Activated CD4-positive, alpha-beta T cell treated with anti-CD3 and anti-CD28 coated beads, Interleukin-2, Interleukin-4, amounts not matched to agents 100 ng/mL and 50 ng/mL, durations not matched to agents 16 hours and 8 hours (primary cell): ENCODE data around the gene MYD88.

Source experiments
- DNase-seq: peaks from one replicate; pipeline ENCODE4 v3.0.0-alpha.2; 2020; ENCODE audit warnings: low spot score

MYD88 gene

DNA sequence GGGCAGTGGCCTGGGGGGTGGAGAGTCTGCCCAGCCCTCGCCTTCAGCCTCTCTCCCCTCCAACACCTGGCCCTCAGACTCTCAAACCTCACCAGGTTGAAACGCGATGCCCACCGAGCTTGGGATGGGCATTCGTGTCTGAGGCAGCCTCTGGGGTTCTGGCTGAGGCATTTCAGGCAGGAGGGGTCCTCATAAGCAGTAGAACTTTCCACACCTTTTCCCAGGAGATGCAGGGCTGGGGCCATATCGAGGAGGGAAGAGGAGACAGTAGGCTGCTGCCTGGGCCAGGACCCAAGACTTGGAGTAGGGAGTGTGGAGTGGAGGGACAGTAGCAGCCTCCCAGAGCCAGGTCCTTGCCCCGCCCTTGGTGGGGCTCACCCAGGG lies 26.1 kb upstream of the MYD88 start:
- no peak for DNase-seq

DNA sequence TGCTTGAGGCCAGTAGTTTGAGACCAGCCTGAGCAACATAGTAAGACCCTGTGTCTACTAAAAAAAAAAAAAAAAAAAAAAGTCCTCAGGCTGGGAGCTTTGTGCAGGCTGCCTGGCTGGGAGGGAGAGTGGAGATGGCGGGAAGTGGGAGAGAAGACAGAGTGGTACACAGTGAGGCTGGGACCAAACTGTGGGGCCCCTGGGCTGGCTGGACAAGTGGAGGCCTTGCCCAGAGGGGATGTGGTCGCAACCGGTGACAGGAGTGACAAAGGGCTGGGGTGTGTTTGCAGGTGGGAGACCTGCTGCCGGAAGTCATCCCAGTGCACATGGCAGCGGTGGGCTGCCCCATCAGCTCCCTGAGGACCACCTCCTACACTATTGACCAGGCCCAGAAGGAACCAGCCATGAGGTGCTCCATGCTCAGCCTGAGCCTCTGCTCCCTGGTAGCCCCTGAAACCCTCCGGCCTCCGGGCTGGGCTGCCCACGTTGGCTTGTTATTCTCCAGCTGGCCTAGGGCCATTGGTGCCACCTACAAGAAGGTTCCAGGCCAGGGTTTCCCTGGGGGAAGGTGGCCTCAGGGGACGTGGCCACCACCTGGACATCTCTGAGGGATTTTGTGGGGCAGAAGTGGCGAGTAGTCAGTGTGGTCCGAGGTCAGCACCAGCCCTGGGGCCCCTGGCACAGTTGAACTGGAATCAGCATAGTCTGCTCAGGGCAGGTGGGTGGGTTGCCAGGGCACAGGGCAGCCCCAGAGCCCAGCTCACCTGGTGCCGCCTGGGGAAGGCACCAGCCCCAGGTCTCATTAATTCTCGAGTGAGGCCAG lies 24.2 kb upstream of the MYD88 start:
- DNase-seq = no peak

GRCh38 chr3:38114875-38115644 lies 23.4 kb upstream of the MYD88 start:
- DNase-seq = no peak

GRCh38 chr3:38115645-38116427 lies 22.6 kb upstream of the MYD88 start:
- DNase-seq = no peak

DNA sequence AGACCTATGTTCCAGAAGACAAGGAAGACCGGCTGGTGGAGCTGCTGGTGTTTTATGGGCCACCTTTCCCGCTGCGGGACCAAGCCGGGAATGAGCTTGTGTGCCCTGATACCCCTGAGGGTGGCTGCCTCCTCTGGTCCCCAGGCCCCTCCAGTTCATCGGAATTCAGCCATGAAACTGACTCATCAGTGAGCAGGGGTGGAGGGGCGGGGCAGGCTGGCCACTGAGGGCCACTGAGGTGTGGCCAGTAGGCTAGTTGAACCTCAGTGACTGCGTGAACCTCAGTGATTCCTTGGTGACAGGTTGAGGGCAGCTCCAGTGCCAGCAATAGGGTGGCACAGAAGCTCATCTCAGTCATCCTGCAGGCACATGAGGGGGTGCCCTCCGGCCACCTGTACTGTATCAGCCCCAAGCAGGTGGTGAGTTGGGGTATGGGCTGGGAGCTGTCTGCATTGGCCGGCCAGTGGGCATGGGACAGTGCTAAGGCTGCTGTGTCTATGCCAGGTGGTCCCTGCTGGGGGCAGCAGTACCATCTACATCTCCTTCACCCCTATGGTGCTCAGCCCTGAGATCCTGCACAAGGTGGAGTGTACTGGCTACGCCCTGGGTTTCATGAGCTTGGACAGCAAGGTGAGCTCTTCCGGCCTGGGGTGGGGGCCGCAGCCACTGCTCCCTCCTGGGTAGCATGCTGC lies 21.8 kb upstream of the MYD88 start:
- DNase-seq = no peak

DNA sequence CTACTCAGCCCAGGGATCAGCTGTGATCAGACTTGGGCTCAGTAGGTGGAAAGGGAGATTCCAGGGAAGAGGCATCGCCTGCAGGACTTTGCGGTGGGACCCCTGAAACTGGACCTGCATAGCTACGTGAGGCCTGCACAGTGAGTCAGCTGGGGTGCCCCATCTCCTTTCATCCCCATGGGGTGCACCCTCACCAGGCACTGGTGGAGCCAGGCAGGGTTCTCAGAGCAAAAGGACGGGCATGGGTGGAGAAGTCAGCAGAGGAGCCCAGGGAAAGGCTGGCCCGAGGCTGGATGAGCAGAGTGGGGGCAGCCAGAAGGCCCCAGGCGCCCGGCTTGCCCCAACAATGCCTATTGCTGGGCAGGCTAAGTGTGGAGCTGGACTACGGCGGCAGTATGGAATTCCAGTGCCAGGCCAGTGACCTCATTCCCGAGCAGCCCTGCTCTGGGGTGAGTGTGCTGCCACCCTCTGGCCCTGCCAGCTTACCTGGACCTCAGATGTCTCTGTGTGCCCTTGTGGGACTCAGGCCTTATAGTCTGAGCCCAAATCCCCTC lies 21.2 kb upstream of the MYD88 start:
- DNase-seq = no peak

DNA sequence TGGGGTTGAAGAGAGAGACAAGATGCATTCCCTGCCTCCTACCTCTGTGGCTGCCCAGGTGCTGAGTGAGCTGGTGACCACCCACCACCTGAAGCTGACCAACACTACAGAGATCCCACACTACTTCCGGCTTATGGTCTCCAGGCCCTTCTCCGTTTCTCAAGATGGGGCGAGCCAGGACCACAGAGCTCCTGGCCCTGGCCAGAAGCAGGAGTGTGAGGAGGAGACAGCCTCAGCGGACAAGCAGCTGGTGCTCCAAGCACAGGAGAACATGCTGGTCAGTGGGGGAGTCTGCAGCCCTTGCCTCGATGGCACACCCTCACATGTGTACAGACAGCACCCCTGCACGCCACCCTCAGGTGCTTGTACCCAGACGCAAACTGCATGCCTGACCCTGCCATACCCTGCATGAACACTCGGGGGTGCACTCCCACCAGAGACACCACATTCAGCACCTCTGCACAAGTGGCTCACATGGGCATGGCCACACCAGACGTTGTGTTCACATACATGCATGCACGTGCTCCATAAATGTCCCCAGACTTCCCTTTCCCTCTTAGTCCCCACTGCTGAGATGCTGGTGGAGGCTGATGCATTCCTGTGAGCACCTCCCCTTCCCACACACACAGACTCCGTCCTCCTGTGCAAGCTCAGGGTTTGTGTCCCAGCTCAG lies 20.6 kb upstream of the MYD88 start:
- peak; percentile 81 for DNase-seq

DNA sequence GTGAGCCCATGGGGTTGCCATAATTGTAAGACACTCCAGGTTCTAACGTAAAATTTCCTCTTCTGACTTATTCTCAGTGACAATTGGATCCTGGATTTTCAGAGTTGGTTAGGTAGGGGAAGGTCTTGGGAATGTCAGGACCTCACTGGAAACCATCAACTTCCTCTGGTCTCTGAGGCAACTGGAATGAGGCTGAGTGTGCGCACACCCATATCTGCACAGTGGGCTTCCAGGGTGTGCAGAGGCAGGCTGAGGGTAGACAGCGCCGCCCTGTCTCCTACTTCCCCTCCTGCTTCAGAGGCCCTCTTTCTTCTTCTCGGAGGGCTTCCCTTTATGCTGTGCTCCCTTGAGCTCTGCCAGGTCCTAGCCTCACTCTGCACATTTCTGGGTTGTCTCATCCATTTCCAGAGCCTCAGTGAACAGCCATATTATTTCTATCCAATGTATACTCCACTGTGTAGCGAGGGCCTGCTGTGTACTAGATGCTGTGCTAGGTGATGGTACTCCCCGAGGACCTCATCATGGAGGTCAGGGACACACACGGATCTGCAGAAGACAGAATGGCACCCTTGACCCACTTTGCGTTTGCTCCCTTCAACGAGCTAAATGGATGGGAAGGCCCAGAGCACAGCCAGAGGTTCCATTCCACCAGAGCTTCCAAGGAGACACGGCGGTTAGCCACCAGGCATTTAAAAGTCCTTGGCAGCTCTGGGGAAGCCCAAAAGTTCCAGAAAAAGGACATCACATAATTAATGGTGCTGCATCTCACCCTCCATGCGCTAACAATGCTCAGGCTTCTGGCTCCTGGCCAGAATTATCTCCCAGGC lies 19.8 kb upstream of the MYD88 start:
- no peak for DNase-seq

- DNase-seq = no peak
Observed at GRCh38 chr3:38119248-38119544, 19.3 kb upstream of the MYD88 start.

- DNase-seq = no peak
Observed at GRCh38 chr3:38119821-38120692, 18.4 kb upstream of the MYD88 start.

- no peak for DNase-seq
Observed at GRCh38 chr3:38120693-38121450, 17.6 kb upstream of the MYD88 start.

GRCh38 chr3:38121451-38121831 lies 17.0 kb upstream of the MYD88 start:
- DNase-seq = no peak

GRCh38 chr3:38121832-38122461 lies 16.5 kb upstream of the MYD88 start:
- no peak for DNase-seq

DNA sequence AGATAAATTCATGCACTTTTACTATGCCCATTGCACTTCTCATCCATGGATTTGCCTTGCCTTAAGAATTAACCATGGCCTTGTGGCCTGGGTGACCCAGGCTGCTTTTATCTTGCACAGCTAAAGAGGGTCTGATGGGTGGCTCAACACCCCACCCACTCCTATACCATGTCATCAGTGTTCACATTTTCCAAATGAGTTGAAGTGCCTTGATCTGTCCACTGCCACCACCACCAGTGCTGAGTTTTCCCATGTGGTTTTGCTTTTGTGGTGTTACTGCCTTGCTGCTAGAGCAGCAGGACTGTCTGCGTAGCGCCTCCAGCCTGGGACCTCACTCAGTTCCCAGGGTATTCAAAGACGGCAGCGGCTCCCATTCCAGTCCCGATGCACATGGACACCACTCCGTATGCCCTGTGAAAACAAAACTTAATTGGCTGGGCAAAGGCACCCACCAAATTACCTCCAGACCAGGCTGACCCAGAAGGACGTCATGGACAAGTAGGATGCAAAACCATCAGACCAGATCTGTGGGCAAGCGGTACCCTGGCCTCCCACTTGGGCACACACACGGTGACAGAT lies 15.7 kb upstream of the MYD88 start:
- no peak for DNase-seq

DNA sequence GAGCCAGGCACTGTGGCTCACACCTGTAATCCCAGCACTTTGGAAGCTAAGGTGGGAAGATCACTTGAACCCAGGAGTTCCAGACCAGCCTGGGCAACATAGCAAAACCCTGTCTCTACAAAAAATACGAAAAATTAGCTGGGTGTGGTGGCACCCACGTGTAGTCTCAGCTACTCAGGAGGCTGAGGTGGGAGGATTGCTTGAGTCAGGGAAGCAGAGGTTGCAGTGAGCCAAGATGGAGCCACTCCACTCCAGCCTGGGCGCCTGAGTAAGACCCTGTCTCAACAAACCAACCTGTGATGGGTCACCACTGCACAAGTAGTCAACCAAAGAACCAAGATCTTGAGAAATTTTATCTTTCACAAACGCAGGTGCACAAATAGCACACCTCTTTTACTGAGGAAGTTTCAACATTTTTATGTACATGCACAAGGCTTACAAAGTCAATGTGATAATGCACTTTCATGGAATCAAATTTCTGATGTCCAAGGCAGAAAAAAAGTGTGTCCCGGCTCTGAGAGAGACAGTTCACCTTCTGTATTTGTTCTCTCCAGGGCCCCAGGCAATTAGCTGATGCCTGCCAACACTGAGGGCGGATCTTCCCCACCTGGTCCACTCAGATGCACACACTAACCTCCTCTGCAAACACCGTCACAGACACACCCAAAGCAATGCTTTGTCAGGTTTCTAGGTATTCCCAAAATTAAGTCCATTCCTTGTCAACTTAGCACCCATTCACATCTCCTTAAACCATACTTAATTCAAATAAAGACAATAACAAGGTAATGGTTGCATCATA lies 13.9 kb upstream of the MYD88 start:
- DNase-seq = no peak

DNA sequence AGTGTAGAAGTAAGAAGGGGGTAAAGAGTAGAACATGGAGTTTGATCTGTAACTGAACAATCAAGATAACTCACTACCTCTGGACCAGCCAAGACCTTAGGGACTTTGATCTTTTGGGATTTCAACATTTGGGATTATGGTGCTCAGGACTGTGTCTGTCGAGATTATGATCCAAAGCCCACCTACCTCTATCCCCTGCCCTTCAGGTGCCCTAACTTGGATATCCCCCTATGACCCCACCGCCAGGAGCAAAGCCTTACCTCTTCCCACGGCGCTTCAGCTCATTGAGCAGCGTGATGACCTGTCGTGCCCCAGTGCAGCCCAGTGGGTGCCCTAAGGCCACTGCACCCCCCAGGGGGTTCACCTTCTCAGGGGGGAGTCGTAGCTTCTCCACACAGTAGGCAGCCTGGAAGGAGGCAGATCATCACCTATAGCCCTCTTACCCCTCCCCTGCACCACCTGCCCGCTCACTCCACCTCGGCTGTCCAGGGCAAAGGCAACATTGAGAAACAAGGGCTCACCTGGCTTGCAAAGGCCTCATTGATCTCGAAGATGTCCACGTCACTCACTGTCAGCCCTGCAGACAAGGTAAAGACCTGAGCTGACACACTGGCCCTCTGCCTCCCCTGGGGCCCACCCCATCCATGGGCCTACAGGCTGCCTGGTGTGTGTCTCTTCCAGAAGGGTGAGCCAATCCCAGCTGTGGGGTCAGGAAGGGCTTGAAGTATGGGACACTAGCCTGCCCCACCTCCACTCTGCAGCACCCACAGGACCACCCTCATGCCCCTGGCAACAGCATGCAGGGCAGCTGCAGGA lies 12.9 kb upstream of the MYD88 start:
- no peak for DNase-seq
